AG20443 (cell line): ENCODE measurements around the gene INPP5A.
"Not testable (repeated sequence)": the region's sequence is repeated elsewhere in the genome, so short reads cannot be mapped to it uniquely, and the experiment has no call there.

Source experiments
- DNase-seq: peaks from one replicate; pipeline ENCODE4 v3.0.0; 2012; ENCODE audit warnings: low spot score, mixed read lengths

The INPP5A gene

DNA sequence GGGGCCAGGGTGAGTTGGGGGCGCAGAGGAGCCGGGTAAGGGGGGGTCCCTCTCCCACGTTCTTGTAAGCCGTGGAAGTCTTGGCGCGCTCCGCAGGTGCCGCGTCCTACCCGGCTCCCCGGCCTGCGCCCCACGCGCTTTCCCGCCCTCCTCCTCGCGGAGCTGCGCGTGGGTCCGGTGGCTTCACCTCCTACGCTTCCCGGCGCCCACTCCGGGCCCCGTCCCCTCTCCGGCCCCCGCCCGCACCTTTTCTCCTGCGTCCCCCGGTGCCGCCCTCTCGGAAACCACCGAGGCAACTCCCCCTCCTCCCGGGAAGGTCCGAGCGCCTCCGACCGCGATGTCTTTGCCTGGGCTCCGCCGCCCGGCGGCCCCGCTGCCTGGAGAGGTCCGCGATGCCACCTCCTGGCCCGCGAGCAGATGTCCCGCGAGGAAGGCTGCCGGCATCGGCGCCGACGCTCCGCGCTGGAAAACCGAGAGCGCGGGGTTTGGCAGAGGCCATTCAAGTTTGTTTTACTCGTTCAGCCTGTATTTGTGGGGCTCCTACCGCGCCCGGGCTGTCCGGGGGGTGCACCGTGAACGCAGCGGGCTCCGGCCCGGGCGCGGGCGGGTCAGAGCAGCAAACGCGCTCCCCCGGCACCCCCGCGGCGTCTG, 250.7 kb downstream of the INPP5A start:
- peak; percentile 75 for DNase-seq

- no peak for DNase-seq
These were observed 251.2 kb downstream of the INPP5A start for GRCh38 chr10:132788831-132789219.

DNA sequence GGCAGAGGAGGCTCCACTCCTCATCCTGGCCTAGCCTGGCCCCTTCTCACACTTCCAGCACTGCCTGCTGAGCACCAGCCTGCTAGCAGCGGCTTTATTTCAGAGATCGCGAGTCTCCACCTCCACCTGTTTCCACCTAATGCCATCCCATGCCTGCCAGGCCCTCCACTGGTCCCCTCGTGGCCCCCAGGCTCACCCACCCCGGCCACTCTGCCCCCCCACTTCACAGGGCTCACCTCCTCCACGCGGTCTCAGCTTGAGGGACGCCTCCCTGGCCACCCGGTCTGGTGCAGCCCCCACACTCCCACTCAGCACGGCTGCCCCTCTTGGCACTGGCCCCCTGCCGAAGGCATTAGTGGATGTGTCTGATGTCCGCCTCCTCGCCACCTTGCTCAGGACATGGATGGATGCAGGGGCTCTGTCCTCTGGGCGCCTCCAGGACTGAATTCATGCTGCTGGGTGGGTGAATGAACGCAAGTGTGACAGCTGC, 252.1 kb downstream of the INPP5A start:
- DNase-seq: no peak

GRCh38 chr10:132790470-132790869, 252.9 kb downstream of the INPP5A start:
- DNase-seq: no peak

DNA sequence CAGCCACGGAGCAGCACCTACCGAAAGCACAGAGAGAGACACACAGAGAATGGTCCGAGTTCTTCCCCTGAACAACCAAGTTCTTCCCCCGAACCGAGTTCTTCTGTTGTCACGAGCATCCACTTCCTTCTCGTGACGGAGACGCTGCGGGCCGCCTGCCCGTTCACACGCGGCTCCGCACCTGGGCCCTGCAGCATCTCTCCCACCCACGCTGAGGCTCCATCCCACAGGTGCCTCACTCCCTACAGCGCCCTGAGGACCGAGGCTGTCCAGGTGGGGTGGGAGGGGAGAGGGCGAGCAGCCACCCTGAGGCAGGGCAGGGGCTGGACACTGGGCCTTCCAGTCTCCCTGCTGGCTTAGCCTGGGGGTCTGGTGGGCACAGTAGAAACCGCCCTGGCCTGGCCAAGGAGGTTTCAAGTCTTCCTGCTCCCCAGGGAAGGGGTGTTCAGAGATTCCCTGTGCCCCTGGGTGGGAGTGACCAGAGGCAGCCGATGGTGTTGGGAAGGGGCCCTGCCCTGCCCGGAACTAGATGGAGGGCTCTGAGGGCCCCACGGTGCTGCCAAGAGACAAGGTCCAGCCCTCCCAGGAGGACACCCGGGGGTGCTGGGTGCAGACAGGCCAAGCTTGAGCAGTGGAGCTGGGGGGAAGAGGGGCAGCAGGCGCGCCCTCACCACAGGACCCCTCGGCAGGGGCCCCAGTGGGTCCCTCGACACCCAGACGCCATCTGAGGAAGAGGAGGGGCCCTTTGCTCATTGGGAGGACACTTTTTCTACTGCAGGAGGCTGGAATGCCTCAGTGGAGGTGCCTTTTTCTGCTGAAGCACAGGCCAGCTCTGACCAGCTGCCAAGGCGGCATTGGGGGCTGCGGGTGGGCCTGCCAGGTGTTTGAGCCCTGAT, 253.6 kb downstream of the INPP5A start:
- DNase-seq: no peak

GRCh38 chr10:132792099-132792498, 254.5 kb downstream of the INPP5A start:
- DNase-seq: not testable (repeated sequence)

DNA sequence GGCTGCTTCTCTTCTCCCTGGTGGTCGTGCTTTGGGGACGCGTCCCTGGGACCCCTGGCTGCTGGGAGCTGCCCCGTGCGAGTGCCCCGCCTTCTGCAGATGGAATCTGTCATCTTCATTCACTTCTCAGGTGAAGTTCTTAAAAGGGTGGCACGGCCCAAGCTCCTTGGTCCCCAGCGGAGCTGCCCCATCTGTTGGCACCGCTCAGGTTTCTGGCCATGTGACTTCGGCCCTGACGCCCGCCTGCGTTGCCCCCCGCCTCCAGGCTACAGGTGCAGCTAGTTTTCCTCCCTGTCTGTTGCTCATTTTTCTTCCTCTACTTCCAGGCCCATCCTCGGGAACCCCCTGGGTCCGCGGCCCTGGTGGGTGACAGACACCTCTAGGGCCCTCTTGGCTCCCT, 255.2 kb downstream of the INPP5A start:
- no peak for DNase-seq

DNA sequence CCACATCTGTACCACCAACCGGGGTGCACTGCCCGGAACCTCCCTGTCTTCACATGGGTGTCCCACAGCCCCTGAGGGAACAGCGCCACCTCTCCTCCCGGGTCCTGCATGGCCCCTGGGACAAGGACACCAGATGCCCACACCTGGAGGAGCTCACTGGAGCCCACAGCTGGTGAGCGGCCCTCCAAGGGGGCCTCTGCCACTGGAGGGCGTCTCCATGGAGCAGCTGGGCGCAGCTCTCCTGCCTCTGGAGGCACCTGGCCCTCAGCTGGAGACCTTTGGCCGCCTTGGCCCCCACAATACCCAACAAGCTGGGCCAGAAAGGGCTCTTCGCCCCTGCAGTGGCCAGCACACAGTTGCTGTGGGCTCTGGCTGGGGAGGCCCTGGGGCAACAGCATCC, 255.6 kb downstream of the INPP5A start:
- no peak for DNase-seq

- DNase-seq: no peak
These were observed 256.6 kb downstream of the INPP5A start for GRCh38 chr10:132793871-132794849.

GRCh38 chr10:132796846-132797245, 259.3 kb downstream of the INPP5A start:
- DNase-seq: no peak

- DNase-seq: not testable (repeated sequence)
These were observed 260.4 kb downstream of the INPP5A start for GRCh38 chr10:132797986-132798385.

- no peak for DNase-seq
These were observed 260.8 kb downstream of the INPP5A start for GRCh38 chr10:132798403-132798802.

DNA sequence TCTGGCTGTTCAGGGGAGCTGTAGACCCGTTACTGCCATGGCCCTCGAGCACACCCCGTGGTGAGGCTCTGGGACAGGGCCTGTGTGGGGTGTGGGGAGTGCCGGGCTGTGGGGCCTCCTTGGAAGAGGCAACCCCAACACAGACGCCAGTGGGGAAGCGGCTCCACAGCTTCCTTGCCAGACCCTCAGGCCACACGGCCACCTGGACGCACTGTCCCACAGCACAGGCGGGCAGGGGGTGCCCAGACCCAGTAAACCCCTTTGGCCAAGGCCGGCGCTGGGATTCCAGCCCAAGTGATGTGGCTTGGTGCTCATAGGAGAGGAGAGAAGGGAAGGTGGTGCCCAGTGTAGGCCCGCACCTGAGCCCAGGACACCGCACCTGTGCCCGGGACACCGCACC, 261.3 kb downstream of the INPP5A start:
- DNase-seq: no peak

DNA sequence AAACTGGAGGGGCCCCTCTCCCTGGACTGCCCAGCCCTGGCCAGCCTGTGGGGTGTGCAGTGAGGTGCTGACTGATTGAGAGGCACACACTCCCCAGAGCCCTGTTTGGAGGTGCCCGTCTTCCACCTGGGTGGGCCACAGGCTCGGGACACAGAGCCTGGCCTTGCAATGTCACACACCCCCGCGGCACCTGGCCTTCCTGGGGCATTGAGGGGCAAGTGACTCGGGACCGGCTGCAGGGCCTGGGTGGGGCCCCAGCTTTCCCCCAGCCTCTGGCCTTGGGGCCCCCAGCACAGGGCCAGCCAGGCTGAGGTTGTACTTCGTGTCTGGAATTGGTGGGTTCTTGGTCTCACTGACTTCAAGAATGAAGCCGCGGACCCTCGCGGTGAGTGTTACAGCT, 262.3 kb downstream of the INPP5A start:
- no peak for DNase-seq

- DNase-seq: no peak
These were observed 264.5 kb downstream of the INPP5A start for GRCh38 chr10:132802048-132802447.

DNA sequence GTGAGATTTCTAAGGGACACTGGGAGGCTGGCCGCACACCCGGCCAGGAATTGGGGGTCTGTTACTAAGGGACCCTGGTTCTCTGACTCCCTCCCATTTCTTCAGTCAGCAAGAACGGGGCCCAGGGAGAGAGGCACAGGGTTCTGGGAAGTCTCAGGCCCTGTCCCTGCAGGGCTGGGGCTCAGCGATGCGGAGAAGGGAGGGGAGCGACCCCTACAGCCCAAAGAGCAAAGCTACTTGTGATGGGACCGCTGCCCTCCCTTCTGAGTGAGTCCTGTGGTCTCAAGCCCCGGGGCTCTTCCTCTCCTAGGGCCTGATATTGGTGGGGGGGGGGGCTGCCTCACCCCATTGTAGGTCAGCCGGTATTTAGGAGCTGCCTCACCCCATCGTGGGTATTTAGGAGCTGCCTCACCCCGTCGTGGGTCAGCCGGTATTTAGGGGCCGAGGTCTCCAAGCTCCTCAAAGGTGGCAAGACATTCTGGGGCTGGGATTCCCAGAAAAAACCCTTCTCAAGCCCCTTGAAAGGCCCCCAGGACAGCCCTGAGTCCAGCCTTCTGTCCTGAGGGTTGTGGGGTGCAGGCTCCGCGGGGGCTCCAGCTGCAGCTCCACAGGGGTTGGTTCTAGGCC, 265.2 kb downstream of the INPP5A start:
- no peak for DNase-seq

- no peak for DNase-seq
These were observed 266.0 kb downstream of the INPP5A start for GRCh38 chr10:132803416-132804210.

DNA sequence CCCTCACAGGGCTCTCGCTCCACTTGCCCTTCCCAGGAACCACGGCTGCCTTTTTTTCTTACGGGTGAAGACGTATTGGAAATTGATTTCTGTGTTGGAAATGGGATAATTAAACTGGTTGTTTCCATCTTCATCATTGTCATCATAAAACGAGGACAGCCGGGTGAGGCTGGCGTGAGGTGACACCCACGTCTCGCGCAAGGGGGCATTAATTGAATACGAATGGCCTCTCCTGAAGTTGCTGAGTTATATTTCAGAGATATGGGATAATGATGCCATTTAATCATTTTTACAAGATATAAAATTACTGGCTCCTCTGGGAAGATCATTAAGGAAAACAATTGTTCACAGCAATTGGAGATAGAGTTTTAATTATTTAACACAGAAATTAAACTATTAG, 266.7 kb downstream of the INPP5A start:
- no peak for DNase-seq

- no peak for DNase-seq
These were observed 267.3 kb downstream of the INPP5A start for GRCh38 chr10:132804785-132805426.

- no peak for DNase-seq
These were observed 268.0 kb downstream of the INPP5A start for GRCh38 chr10:132805599-132805998.
